SK-N-SH treated with all-trans-retinoic acid at 6 μM for 48 hours (cell line): ENCODE measurements around the gene STRAP.

Experiments
- ATAC-seq: fragments of 200-7000 bp; cut with Tn5 transposase; 3 replicates; pipeline ENCODE4 v1.9.1; 2020; ENCODE audit warnings: mild to moderate bottlenecking, moderate library complexity
- ARNTL ChIP-seq: fragments of 450-650 bp; formaldehyde crosslinking; IDR thresholded peaks from 2 replicates; pipeline ENCODE4 v1.5.0; 2020; ENCODE audit warnings: low read depth, mild to moderate bottlenecking, moderate library complexity, borderline replicate concordance
- BACH2 ChIP-seq: fragments of 250-450 bp; sonication (Bioruptor Pico); IDR thresholded peaks from 2 replicates; pipeline ENCODE4 v1.9.0; 2021; ENCODE audit warnings: mild to moderate bottlenecking, borderline replicate concordance
- CSDC2 ChIP-seq: fragments of 250-450 bp; sonication (Bioruptor Pico); IDR thresholded peaks from 2 replicates; pipeline ENCODE4 v1.5.0; 2020; ENCODE audit warnings: mild to moderate bottlenecking, moderate library complexity
- CSRNP3 ChIP-seq: fragments of 250-450 bp; sonication (Bioruptor Pico); IDR thresholded peaks from 2 replicates; pipeline ENCODE4 v1.5.1; 2021; ENCODE audit warnings: mild to moderate bottlenecking, moderate library complexity
- ESRRG ChIP-seq: fragments of 250-450 bp; sonication (Bioruptor Pico); IDR thresholded peaks from 2 replicates; pipeline ENCODE4 v1.6.1; 2021; ENCODE audit warnings: mild to moderate bottlenecking
- GLIS3 ChIP-seq: fragments of 250-450 bp; sonication (Bioruptor Pico); IDR thresholded peaks from 2 replicates; pipeline ENCODE4 v1.5.0; 2020; ENCODE audit warnings: mild to moderate bottlenecking, moderate library complexity
- ISL1 ChIP-seq: fragments of 250-450 bp; sonication (Bioruptor Pico); IDR thresholded peaks from 2 replicates; pipeline ENCODE4 v2.1.2; 2022; ENCODE audit warnings: mild to moderate bottlenecking, moderate library complexity
- OSR1 ChIP-seq: fragments of 250-450 bp; sonication (Bioruptor Pico); IDR thresholded peaks from 2 replicates; pipeline ENCODE4 v1.8.0; 2022; ENCODE audit warnings: moderate library complexity, mild to moderate bottlenecking, inconsistent platforms
- PPARA ChIP-seq: fragments of 250-450 bp; sonication (Bioruptor Pico); IDR thresholded peaks from 2 replicates; pipeline ENCODE4 v1.5.0; 2020; ENCODE audit warnings: mild to moderate bottlenecking, borderline replicate concordance
- SNAI2 ChIP-seq: fragments of 250-450 bp; sonication (Bioruptor Pico); IDR thresholded peaks from 2 replicates; pipeline ENCODE4 v1.5.0; 2020; ENCODE audit warnings: mild to moderate bottlenecking, moderate library complexity
- TCF4 ChIP-seq: fragments of 250-450 bp; sonication (Bioruptor Pico); IDR thresholded peaks from 2 replicates; pipeline ENCODE4 v1.8.0; 2021; ENCODE audit warnings: mild to moderate bottlenecking, moderate library complexity, borderline replicate concordance
- TOX ChIP-seq: fragments of 250-450 bp; sonication (Bioruptor Pico); IDR thresholded peaks from 2 replicates; pipeline ENCODE4 v1.8.0; 2021; ENCODE audit warnings: mild to moderate bottlenecking, moderate library complexity, borderline replicate concordance
- ZC3H10 ChIP-seq: fragments of 250-450 bp; sonication (Bioruptor Pico); IDR thresholded peaks from 2 replicates; pipeline ENCODE4 v1.5.1; 2021; ENCODE audit warnings: mild to moderate bottlenecking, moderate library complexity
- ZFP3 ChIP-seq: fragments of 250-450 bp; sonication (Bioruptor Pico); IDR thresholded peaks from 2 replicates; pipeline ENCODE4 v1.5.0; 2020; ENCODE audit warnings: mild to moderate bottlenecking, moderate library complexity
- ZFP30 ChIP-seq: fragments of 450-650 bp; formaldehyde crosslinking; IDR thresholded peaks from 2 replicates; pipeline ENCODE4 v1.5.0; 2022; ENCODE audit warnings: mild to moderate bottlenecking, moderate library complexity
- TF ChIP-seq, protein P1 (sequence below): fragments of 250-450 bp; sonication (Bioruptor Pico); IDR thresholded peaks from 2 replicates; pipeline ENCODE4 v1.5.1; 2020; ENCODE audit warnings: low read depth, mild to moderate bottlenecking, moderate library complexity
- TF ChIP-seq, protein P2 (sequence below): fragments of 250-450 bp; sonication (Bioruptor Pico); IDR thresholded peaks from 2 replicates; pipeline ENCODE4 v1.8.0; 2020; ENCODE audit warnings: mild to moderate bottlenecking, moderate library complexity, borderline replicate concordance
- TF ChIP-seq, protein P3 (sequence below): fragments of 250-450 bp; sonication (Bioruptor Pico); IDR thresholded peaks from 2 replicates; pipeline ENCODE4 v1.5.0; 2020; ENCODE audit warnings: mild to moderate bottlenecking, moderate library complexity

STRAP gene

DNA sequence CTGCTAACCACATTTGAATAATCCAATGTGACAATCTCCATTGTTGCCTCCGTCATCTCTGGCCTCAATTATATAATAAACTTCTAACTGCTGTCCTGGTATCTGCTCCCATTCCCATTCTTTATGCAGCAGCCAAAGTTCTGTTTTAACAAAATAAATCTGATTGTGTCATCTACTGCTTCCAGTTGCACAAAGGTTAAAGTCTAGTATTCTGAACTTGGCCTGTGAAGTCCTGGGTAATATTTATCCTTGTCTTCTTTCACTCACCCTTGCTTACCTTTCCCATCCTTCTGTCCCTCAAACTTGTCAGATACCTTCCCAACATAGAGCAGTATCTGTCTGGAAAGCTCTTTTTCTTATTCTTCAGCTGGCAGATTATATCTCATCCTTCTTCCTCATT is 19.3 kb upstream of the STRAP start:
- TF ChIP-seq ESRRG (CRISPR knock-in tag) (no peak), SNAI2 (CRISPR knock-in tag) (no peak)
- TF ChIP-seq, protein P1, sequence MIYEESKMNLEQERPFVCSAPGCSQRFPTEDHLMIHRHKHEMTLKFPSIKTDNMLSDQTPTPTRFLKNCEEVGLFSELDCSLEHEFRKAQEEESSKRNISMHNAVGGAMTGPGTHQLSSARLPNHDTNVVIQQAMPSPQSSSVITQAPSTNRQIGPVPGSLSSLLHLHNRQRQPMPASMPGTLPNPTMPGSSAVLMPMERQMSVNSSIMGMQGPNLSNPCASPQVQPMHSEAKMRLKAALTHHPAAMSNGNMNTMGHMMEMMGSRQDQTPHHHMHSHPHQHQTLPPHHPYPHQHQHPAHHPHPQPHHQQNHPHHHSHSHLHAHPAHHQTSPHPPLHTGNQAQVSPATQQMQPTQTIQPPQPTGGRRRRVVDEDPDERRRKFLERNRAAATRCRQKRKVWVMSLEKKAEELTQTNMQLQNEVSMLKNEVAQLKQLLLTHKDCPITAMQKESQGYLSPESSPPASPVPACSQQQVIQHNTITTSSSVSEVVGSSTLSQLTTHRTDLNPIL (CRISPR knock-in tag), result no peak
- ATAC-seq, result no peak

DNA sequence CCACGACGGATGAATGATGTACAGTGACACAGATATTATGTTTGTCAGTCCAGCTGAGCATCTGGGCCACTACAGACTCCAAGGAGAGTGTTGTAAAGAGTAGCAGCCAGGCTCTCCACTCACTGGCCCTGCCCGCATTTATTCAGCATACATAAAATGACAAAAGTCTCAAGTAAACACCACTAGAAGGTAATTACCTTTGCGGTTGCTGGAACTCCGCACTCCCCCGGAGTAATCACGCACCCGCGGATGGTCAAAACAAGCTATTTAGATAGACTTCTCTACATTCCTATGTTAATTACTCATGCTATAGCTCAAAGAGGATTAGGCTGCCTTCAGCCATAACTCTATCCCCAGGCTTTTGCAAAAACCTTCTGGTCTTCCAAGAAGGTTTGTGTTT is 18.8 kb upstream of the STRAP start:
- ATAC-seq, result no peak
- TF ChIP-seq, protein P2, sequence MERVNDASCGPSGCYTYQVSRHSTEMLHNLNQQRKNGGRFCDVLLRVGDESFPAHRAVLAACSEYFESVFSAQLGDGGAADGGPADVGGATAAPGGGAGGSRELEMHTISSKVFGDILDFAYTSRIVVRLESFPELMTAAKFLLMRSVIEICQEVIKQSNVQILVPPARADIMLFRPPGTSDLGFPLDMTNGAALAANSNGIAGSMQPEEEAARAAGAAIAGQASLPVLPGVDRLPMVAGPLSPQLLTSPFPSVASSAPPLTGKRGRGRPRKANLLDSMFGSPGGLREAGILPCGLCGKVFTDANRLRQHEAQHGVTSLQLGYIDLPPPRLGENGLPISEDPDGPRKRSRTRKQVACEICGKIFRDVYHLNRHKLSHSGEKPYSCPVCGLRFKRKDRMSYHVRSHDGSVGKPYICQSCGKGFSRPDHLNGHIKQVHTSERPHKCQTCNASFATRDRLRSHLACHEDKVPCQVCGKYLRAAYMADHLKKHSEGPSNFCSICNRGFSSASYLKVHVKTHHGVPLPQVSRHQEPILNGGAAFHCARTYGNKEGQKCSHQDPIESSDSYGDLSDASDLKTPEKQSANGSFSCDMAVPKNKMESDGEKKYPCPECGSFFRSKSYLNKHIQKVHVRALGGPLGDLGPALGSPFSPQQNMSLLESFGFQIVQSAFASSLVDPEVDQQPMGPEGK (CRISPR knock-in tag), result no peak
- TF ChIP-seq CSRNP3 (CRISPR knock-in tag) (no peak), ARNTL (CRISPR knock-in tag) (no peak), BACH2 (CRISPR knock-in tag) (no peak), GLIS3 (CRISPR knock-in tag) (no peak)
- TF ChIP-seq, protein P3, sequence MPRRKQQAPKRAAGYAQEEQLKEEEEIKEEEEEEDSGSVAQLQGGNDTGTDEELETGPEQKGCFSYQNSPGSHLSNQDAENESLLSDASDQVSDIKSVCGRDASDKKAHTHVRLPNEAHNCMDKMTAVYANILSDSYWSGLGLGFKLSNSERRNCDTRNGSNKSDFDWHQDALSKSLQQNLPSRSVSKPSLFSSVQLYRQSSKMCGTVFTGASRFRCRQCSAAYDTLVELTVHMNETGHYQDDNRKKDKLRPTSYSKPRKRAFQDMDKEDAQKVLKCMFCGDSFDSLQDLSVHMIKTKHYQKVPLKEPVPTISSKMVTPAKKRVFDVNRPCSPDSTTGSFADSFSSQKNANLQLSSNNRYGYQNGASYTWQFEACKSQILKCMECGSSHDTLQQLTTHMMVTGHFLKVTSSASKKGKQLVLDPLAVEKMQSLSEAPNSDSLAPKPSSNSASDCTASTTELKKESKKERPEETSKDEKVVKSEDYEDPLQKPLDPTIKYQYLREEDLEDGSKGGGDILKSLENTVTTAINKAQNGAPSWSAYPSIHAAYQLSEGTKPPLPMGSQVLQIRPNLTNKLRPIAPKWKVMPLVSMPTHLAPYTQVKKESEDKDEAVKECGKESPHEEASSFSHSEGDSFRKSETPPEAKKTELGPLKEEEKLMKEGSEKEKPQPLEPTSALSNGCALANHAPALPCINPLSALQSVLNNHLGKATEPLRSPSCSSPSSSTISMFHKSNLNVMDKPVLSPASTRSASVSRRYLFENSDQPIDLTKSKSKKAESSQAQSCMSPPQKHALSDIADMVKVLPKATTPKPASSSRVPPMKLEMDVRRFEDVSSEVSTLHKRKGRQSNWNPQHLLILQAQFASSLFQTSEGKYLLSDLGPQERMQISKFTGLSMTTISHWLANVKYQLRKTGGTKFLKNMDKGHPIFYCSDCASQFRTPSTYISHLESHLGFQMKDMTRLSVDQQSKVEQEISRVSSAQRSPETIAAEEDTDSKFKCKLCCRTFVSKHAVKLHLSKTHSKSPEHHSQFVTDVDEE (CRISPR knock-in tag), result no peak

DNA sequence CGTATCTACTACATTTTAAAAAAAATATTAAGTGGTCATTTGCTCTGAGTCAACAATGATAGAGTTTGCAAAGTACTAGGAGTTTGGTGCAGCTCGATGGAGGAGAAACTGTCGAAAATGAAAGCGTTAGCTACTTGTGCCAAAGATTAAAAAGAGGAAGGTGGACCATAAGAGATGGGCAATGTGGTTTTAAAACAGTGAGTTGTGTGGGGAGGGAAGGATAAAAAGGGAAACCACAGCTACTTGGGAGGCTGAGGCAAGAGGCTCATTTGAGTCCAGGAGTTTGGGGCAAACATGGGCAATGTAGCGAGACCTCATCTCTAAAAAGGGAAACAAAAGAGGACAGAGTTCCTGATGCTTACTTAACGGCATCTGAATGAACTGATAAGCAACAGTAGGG is 18.2 kb upstream of the STRAP start:
- TF ChIP-seq BACH2 (CRISPR knock-in tag), result no peak
- no peak for TF ChIP-seq ZC3H10 (CRISPR knock-in tag)
- no peak for TF ChIP-seq ZFP30
- no peak for TF ChIP-seq GLIS3 (CRISPR knock-in tag)
- TF ChIP-seq ARNTL (CRISPR knock-in tag), result no peak
- TF ChIP-seq OSR1 (CRISPR knock-in tag), result no peak
- TF ChIP-seq PPARA (CRISPR knock-in tag), result no peak
- TF ChIP-seq, protein P3 (CRISPR knock-in tag), result no peak
- no peak for TF ChIP-seq CSDC2 (CRISPR knock-in tag)
- TF ChIP-seq CSRNP3 (CRISPR knock-in tag), result no peak
- TF ChIP-seq ISL1 (CRISPR knock-in tag), result no peak
- no peak for TF ChIP-seq ESRRG (CRISPR knock-in tag)
- no peak for TF ChIP-seq SNAI2 (CRISPR knock-in tag)
- no peak for TF ChIP-seq TOX (CRISPR knock-in tag)
- TF ChIP-seq ZFP3 (CRISPR knock-in tag), result no peak
- TF ChIP-seq, protein P2 (CRISPR knock-in tag), result no peak
- TF ChIP-seq TCF4 (CRISPR knock-in tag), result no peak
- TF ChIP-seq, protein P1 (CRISPR knock-in tag), result no peak

More for the DNA sequence above, 18.2 kb upstream of the STRAP start:
- ATAC-seq, result no peak
